Measurements from ENCODE around the gene UPK3A.

- TF ChIP-seq CTCF (IDR thresholded peaks at IDR 0.05; ENCODE audit: insufficient read depth, low read depth, low read length) (no peak), EZH2 (IDR thresholded peaks at IDR 0.05; ENCODE audit: insufficient read depth, low read length) (no peak)
These were observed 25.7 kb downstream of the UPK3A start for GRCh38 chr22:45310331-45310976.
